IPS-18c (cell line): ENCODE data around the gene FSCN2.
"Not testable (repeated sequence)": the region's sequence is repeated elsewhere in the genome, so short reads cannot be mapped to it uniquely, and the experiment has no call there.

ENCODE experiments used
- H3K4me3 ChIP-seq: 2 replicates; pipeline ENCODE4 v1.7.0; 2013; ENCODE audit warnings: low read depth, mild to moderate bottlenecking, low read length, moderate library complexity; ENCODE audit not compliant: insufficient read depth
- H3K9me3 ChIP-seq: one replicate; pipeline ENCODE4 v1.6.1; 2013; ENCODE audit warnings: mild to moderate bottlenecking, low read length, moderate library complexity; ENCODE audit not compliant: control insufficient read depth, insufficient read depth

The FSCN2 gene

GRCh38 chr17:81573794-81574642 is 45.8 kb downstream of the FSCN2 start:
- no peaks in the 10 kb centered on the region for H3K9me3 ChIP-seq

GRCh38 chr17:81574643-81574956 is 46.4 kb downstream of the FSCN2 start:
- Histone ChIP-seq H3K4me3 (no peak overlapping the region), H3K9me3 (no peaks in the 10 kb centered on the region)

More at GRCh38 chr17:81573794-81574642, 45.8 kb downstream of the FSCN2 start:
- no peak overlapping the region for H3K4me3 ChIP-seq

GRCh38 chr17:81575836-81576235 is 47.7 kb downstream of the FSCN2 start:
- no peak overlapping the region for H3K4me3 ChIP-seq
- H3K9me3 ChIP-seq = no peaks in the 10 kb centered on the region

- no peaks in the 10 kb centered on the region for H3K9me3 ChIP-seq
- H3K4me3 ChIP-seq = no peak overlapping the region
Observed at GRCh38 chr17:81576621-81577277, 48.6 kb downstream of the FSCN2 start.

- H3K4me3 ChIP-seq = no peak overlapping the region
- H3K9me3 ChIP-seq = no peaks in the 10 kb centered on the region
Observed at GRCh38 chr17:81577278-81578000, 49.3 kb downstream of the FSCN2 start.

GRCh38 chr17:81578038-81578441 is 49.9 kb downstream of the FSCN2 start:
- no peaks in the 10 kb centered on the region for H3K9me3 ChIP-seq
- H3K4me3 ChIP-seq = no peak overlapping the region

GRCh38 chr17:81578561-81579225 is 50.5 kb downstream of the FSCN2 start:
- Histone ChIP-seq H3K9me3 (no peaks in the 10 kb centered on the region), H3K4me3 (no peak overlapping the region)

- no peak overlapping the region for H3K4me3 ChIP-seq
- no peaks in the 10 kb centered on the region for H3K9me3 ChIP-seq
Observed at GRCh38 chr17:81579298-81579697, 51.1 kb downstream of the FSCN2 start.

- no peaks in the 10 kb centered on the region for H3K9me3 ChIP-seq
- no peak overlapping the region for H3K4me3 ChIP-seq
Observed at GRCh38 chr17:81579821-81580321, 51.7 kb downstream of the FSCN2 start.

GRCh38 chr17:81580481-81580880 is 52.3 kb downstream of the FSCN2 start:
- no peak overlapping the region for H3K4me3 ChIP-seq
- no peaks in the 10 kb centered on the region for H3K9me3 ChIP-seq

GRCh38 chr17:81581758-81582157 is 53.6 kb downstream of the FSCN2 start:
- H3K4me3 ChIP-seq = no peak overlapping the region
- no peaks in the 10 kb centered on the region for H3K9me3 ChIP-seq

GRCh38 chr17:81582341-81582740 is 54.2 kb downstream of the FSCN2 start:
- no peaks in the 10 kb centered on the region for H3K9me3 ChIP-seq
- H3K4me3 ChIP-seq = no peak overlapping the region

- H3K4me3 ChIP-seq = no peak overlapping the region
- H3K9me3 ChIP-seq = no peaks in the 10 kb centered on the region
Observed at GRCh38 chr17:81582749-81583148, 54.6 kb downstream of the FSCN2 start.

GRCh38 chr17:81583589-81584342 is 55.6 kb downstream of the FSCN2 start:
- Histone ChIP-seq H3K9me3 (no peaks in the 10 kb centered on the region), H3K4me3 (no peak overlapping the region)

GRCh38 chr17:81584771-81585170 is 56.6 kb downstream of the FSCN2 start:
- H3K4me3 ChIP-seq, H3K9me3 ChIP-seq: not testable (repeated sequence)

GRCh38 chr17:81586096-81586495 is 57.9 kb downstream of the FSCN2 start:
- H3K4me3 ChIP-seq = no peak overlapping the region

More at GRCh38 chr17:81586096-81586495, 57.9 kb downstream of the FSCN2 start:
- no peaks in the 10 kb centered on the region for H3K9me3 ChIP-seq
